Measurements from ENCODE around the gene MIER2.

Gene MIER2

DNA sequence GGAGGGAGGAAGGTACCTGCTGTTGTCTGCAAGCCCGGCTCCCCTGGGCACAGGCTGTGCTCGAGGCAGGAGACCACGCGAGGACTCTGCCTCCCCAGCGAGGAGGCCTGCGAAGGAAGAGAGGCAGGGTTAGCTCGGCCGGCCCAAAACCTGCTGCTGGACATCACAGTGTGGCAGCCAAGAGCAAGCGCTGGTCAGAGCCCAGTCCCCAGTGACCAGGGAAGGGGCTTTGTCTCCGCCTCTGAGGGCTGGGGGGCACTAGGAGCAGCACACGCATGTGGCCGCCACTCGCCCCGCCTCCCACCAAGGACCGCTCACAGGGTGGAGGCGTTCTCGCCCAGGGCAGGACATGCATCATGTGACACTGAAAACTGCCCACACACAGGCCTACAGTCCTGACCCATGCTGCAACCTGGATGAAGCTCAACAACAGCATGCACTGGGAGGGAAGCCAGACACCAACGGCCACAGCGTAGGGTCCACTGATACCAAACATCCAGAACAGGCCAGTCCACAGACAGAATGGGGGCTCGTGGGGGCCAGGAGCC is 8.5 kb downstream of the MIER2 start:
- H3K4me3 ChIP-seq (ENCODE audit: low read length) = no peak overlapping the region
- DNase-seq (ENCODE audit: low read depth) = no peak
- TF ChIP-seq, protein P1, sequence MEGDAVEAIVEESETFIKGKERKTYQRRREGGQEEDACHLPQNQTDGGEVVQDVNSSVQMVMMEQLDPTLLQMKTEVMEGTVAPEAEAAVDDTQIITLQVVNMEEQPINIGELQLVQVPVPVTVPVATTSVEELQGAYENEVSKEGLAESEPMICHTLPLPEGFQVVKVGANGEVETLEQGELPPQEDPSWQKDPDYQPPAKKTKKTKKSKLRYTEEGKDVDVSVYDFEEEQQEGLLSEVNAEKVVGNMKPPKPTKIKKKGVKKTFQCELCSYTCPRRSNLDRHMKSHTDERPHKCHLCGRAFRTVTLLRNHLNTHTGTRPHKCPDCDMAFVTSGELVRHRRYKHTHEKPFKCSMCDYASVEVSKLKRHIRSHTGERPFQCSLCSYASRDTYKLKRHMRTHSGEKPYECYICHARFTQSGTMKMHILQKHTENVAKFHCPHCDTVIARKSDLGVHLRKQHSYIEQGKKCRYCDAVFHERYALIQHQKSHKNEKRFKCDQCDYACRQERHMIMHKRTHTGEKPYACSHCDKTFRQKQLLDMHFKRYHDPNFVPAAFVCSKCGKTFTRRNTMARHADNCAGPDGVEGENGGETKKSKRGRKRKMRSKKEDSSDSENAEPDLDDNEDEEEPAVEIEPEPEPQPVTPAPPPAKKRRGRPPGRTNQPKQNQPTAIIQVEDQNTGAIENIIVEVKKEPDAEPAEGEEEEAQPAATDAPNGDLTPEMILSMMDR (IDR thresholded peaks at IDR 0.05; ENCODE audit: insufficient read depth, low read depth, low read length, missing control alignments) = no peak

DNA sequence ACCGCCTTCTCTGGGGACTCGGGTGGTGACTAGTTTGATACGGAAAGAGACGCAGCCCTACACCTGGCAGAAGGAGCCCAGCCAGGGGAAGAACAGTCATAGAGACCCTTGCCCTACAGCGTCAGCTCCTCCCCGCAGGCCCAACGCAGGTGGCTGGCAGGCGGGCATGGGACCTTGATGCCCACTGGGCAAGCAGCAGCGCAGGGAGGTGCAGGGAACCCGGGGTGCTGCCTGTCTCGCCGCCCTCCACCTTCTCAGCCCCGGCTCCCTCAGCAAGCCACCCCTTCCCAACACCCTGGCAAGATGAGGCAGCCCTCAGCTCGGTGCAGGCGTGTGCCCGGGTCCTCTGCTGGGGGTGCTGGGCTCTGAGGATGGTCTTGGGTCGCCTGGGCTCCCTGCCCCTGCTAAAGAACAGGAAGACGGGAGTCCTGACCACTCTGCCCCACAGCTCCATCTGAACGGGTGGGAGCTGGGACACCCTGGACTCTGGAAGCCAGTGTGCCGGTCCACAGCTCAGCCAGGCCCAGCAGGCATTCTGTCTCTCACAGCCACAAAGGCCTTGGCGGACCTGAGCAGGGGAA is 9.0 kb downstream of the MIER2 start:
- H3K4me3 ChIP-seq (ENCODE audit: low read length) = no peak overlapping the region
- TF ChIP-seq, protein P1 (IDR thresholded peaks at IDR 0.05; ENCODE audit: insufficient read depth, low read depth, low read length, missing control alignments) = no peak
- DNase-seq (ENCODE audit: low read depth) = no peak

DNA sequence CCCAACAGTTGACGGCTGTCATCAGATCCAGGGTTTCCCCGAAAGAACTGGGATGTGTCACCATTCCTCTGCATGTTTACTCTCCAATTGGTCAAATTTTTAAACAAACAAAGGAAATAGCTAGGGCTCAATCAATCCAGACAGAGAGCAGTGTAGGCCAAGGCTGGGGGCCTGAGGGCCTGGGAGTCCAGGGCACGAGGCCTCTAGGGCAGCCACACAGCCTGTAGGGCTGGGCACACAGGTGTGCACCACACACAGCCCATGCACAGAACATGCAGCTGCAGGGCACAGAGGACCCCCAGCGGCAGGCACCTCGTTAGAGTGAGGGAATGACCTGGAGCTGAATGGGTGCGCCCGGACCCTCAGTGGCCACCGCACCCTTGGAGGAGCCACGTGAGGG is 9.5 kb downstream of the MIER2 start:
- no peak for DNase-seq (ENCODE audit: low read depth)
- TF ChIP-seq, protein P1 (IDR thresholded peaks at IDR 0.05; ENCODE audit: insufficient read depth, low read depth, low read length, missing control alignments) = no peak
- no peak overlapping the region for H3K4me3 ChIP-seq (ENCODE audit: low read length)

DNA sequence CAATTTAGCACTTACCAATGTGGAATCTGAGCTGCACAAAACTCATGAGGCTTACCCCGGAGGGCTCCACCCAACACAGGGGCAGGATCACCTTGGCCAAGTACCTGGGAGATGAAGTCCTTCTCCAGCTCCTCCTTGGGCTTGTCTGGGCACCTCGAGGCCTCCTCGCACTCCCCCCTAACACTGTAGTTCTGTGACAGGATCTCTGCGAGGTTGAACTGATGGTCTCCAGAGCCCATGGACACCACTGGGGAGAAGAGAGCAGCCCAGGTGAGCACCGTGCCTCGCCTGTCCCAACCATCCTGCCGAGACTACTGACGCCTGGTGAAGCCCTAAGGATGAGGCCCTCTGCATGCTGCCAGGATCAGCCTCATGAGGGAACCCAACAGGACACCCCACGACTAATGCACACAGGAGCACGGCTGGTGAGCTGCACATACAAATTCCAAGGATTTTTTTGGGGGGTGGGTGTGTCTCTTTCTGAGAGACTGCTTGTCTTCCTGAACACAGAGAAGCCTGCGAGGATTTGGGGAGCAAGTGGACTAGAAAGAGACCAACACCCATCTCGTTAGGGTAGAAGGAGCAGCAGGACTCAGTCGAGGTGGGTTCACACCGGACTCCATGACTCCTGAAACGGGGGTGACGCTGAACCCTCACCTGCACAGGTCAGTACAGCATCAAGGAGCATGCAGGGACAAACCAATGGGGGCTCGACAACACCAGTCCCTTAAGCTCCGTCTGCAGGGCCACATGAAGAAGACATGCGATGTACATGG is 10.1 kb downstream of the MIER2 start:
- TF ChIP-seq, protein P1 (IDR thresholded peaks at IDR 0.05; ENCODE audit: insufficient read depth, low read depth, low read length, missing control alignments) = no peak
- no peak overlapping the region for H3K4me3 ChIP-seq (ENCODE audit: low read length)
- DNase-seq (ENCODE audit: low read depth) = no peak

DNA sequence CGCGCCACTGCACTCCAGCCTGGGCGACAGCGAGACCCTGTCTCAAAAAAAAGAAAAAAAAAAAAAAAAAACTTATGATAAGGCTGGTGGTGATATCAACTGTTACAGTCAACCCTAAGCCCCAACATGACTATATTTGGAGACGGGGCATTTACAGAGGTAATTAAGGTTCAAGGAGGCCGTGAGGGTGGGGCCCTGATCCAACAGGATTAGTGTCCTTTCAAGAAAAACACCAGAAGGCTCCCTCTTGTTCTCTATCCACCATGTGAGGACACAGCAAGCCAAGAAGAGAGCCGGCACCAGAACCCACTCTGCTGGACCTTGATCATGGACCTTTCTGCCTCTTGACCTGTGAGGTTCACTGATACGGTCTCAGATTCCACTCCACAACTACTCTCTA is 14.1 kb downstream of the MIER2 start:
- TF ChIP-seq, protein P1 (IDR thresholded peaks at IDR 0.05; ENCODE audit: insufficient read depth, low read depth, low read length, missing control alignments) = no peak

DNA sequence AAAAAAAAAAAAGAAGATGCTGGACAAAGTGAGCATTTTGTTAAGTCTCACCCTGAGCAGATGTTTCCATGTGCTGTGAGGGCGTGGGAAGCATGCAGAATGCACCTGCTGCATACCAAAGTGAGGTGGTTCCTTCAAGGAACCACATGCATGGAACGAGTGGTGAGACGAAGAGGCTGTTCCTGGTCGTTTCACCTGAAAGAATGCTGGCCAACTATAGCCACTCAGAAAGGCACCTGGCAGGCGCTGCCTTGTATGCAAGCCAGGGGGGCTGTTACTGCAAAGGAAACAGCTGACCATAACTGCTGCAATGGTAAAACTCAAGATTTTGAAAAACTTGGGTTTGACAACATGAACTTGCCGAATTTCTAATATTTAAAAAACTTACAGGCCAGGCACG is 14.7 kb downstream of the MIER2 start:
- TF ChIP-seq, protein P1 (IDR thresholded peaks at IDR 0.05; ENCODE audit: insufficient read depth, low read depth, low read length, missing control alignments) = no peak
- no peak for DNase-seq (ENCODE audit: low read depth)
- H3K4me3 ChIP-seq (ENCODE audit: low read length) = no peak overlapping the region

More for the DNA sequence above, 14.1 kb downstream of the MIER2 start:
- DNase-seq (ENCODE audit: low read depth) = no peak
- no peak overlapping the region for H3K4me3 ChIP-seq (ENCODE audit: low read length)

All from epithelial cell of esophagus (primary cell).